Subcutaneous adipose tissue (tissue), 4 donors: ENCODE results near the gene ATP8B3. TPM values are rescaled to one million over a fixed set of nuclear protein-coding genes. Genes with fewer than 3 reads are reported as not detected.

ENCODE experiments used
- CTCF ChIP-seq: fragments of 450-650 bp; IDR thresholded peaks from one replicate; pipeline ENCODE4 v1.5.1; 2016; ENCODE audit warnings: low read depth, mild to moderate bottlenecking, control low read depth, antibody characterized with exemption, moderate library complexity
- total RNA-seq, 4 donors: library from RNA; depleted of rRNA; stranded (reverse); fragments of >200 nt; gene quantifications; one replicate each; pipeline ENCODE4 v1.1.0, GENCODE V29; 2016

Gene ATP8B3
- total RNA-seq, 4 donors from 2014 or later = 1.5 to 3.3 (median 1.8) TPM

DNA sequence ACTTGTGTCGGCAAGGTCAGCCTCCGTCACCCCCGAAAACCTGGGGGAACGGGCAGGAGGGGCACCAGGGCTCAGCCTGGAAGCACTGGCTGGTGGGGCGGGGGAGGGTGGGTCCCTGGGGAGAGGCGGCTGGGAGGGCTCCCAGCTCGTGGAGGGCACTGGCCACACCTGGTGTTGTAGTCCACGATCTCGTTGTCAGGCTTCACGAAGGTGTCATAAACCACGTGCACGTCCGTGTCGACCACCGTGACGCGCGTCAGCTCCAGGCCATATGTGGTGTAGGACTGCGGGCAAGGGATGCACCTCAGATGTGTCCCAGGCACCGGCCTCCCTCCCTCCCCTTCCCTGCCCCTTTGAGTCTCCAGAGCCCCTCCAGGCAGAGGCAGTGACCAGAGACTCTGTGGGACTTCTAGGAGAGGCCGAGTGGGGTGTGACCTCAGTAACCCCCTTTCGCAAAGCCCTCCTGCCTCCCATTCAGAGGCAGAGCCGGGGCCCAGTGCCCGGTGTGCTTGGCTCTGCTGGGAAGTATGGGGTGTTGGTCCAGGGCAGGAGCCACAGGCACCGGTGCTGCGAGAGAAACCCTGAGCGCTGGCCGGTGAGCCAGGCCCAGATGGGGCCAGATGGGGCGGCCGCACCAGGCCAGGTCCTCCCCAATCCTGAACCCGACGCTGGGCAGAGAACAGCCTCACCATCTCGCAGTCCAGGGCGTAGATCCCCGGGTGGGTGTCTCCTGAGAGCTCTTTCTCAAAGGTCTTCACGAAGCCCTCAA is 4.6 kb upstream of the ATP8B3 start:
- no peak for TF ChIP-seq CTCF

DNA sequence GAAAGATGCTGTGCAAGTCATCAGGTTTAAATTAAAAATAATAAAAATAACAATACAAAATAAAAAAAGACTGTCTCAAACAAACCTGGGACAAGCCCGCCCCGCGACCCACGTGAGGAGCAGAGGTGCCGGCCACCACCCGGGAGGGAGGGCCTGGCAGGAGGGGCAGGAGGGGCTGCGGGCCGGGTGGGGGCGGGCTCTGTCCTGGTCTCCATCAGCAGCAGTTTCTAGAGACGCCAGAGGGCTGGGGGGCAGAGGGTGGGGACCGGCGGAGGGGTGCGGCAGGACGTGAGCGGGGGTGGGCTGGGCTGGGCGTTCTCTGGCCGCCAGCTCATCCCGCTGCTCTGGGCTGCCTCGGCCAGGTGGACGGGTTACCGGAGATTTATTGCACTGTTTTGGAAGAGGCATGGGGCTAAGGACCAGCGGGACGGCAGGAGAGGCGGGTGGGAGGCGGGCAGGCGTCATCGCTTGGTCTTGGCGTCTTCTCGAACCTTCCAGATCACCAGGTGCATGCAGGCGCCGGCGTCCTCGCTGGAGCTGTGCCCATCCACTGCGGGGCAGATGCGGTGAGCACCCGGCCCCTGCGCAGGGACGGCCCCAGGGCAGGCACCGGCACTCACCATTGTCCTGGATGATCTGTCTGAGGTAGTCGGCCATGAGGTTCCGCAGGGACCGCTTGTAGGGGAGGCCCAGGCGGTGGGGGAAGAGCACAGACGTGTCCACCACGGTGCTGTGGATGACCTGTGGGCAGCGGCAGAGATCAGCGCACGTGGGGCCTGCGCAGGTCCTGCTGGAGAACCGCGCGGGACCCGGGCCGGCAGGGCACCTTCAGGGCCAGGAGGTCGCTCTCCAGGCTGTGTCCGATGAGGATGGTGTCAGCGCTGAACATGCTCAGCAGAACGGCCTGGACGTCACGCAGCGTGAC is 3.8 kb upstream of the ATP8B3 start:
- TF ChIP-seq CTCF = no peak

DNA sequence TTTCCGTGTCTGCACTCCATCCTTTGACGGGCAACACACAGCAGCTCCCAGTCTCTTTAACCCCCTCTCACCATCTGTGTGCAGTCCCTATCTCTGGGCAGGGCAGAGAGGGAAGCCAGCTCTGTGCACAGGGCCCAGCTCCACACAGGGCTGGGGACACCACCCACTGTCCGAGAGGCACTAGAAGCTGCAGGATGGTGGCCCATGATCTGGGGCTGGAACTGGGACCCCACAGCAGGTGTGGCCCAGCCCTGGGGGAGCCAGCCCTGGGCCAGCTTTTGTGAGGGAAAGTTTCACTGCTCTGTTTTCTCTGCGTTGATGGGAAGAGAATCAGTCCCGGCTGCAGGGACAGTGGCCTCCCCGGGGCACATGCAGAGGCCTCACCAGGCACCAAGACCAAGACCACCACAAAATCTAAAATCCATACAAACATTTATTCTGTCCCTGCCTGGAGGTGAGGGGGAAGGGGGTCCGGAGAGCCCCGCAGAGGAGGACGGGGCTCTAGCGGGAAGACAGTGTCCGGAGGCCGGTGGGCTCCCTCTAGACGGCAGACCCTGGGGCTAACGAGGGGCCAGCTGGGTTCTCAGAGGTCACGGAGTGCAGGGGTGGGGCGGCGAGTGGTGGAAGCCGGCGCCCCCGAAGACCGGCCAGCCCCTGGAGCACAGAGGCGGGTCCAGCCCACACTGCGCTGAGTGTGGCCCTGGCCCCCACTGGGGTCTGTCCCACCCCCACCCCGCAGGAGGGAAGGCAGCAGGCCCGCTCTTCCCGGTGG is 2.9 kb upstream of the ATP8B3 start:
- no peak for TF ChIP-seq CTCF

DNA sequence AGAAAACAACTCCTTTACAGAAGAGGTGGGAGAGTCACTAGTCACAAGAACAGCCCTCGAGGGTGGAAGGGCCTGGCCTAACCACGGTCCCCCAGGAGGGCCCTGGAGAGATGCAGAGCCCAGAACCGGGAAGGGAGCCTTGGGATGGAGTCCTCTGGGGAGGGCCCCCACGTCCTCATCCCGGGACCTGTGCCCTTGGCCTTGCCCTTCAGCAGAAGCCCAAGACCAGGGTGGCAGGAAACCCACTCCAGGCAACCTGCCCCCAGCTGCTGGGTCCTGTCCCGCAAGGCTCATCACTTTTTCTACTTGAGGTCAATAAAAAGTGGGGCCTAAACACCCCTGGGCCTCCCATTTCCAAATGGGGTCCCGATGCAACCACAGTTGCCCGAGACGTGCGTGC is 2.3 kb upstream of the ATP8B3 start:
- no peak for TF ChIP-seq CTCF

DNA sequence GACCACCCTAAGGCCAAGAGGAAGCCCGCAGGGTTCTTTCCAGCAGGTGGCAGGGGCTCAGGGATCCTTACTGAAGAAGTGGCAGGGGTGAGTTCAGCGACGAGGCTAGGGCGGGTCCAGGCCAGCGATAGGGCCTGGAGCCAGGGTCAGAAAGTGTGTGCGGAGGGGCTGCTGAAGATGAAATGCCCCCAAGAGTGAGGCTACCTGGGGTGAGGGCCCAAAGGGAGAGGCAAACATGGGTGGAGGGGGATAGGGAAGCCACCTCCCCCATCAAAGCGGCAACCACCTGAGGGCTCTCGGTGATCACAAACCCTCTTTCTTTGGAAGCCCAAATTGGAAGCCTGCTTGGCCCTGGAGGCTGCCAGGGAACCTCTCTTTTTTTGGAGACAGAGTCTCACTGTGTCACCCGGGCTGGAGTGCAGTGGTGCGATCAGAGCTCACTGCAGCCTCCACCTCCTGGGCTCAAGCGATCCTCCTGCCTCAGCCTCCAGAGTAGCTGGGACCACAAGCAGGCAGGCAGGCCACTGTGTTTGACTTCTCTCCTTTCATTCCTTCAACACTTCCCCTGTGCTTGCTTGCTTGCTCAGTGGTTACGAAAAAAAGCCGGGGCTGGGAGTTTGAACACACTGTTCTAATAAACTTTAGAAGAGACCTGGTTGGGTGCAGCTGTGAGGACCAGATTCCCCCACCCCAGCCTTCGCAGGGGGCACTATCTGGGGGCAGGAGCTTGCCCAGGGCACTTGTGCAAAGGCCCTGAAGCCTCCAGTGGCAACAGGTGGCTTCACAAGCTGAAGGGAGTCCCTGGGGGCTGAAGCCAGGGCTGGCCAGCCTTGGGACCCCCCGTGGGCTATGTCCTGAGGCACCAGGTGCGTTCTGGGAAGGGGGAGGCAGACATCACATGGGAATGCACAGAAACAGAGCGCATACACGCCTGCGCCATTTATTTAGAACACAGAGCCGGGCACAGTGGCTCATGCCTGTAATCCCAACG is 1.4 kb upstream of the ATP8B3 start:
- TF ChIP-seq CTCF = no peak

DNA sequence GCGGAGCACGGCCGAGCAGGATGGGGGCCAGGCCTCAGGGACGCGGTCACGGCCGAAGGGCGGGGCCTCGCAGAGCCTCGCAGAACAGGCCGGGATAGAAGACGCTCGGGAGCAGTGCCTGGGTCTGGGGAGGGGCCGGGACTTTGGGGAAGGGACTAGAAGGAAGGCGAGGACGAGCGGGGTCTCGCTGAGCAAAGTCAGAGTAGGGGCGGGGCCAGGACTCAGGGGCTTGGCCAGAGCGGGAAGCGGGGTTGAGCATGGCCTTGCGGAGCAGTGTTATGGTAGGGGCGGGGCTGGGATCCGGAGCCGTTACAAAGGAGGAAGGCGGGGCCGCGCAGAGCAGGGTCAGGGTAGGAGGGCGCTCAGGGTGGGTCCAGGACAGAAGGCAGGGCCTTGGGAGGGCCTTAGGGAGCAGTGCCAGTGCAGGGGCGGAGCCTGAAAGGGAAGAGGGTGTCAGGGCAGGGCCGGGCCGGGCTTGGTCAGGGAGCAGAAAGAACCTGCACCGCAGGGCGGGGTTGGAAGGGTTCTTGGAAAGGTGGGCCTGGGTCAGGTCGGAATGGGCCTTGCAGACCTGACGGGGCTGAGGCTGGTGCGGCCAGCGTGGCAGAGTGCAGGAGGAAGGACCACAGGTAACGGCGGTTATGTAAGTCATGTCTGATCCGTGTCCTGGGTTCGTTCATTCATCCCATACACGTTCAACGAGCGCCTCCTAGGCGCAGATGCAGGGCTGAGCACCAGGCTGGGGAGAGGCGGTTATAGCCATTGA is 533 bp upstream of the ATP8B3 start:
- TF ChIP-seq CTCF = no peak
